ENCODE results near the gene SLC9A3.
"Not testable (repeated sequence)": the region's sequence is repeated elsewhere in the genome, so short reads cannot be mapped to it uniquely, and the experiment has no call there.

The SLC9A3 gene

GRCh38 chr5:486597-486996, 37.7 kb downstream of the SLC9A3 start:
- not testable (repeated sequence) for DNase-seq

- DNase-seq, result no peak
Observed at GRCh38 chr5:485946-486491, 38.2 kb downstream of the SLC9A3 start.

- no peak for DNase-seq
Observed at GRCh38 chr5:485113-485945, 38.9 kb downstream of the SLC9A3 start.

GRCh38 chr5:484556-484955, 39.7 kb downstream of the SLC9A3 start:
- DNase-seq, result no peak

GRCh38 chr5:483434-484140, 40.7 kb downstream of the SLC9A3 start:
- DNase-seq, result no peak

- no peak for DNase-seq
Observed at GRCh38 chr5:483011-483410, 41.2 kb downstream of the SLC9A3 start.

- no peak for DNase-seq
Observed at GRCh38 chr5:482506-482905, 41.7 kb downstream of the SLC9A3 start.

GRCh38 chr5:482021-482420, 42.2 kb downstream of the SLC9A3 start:
- no peak for DNase-seq

GRCh38 chr5:481347-481746, 42.9 kb downstream of the SLC9A3 start:
- no peak for DNase-seq

GRCh38 chr5:479566-480319, 44.5 kb downstream of the SLC9A3 start:
- no peak for DNase-seq

- DNase-seq, result no peak
Observed at GRCh38 chr5:478982-479535, 45.2 kb downstream of the SLC9A3 start.

GRCh38 chr5:478369-478981, 45.8 kb downstream of the SLC9A3 start:
- DNase-seq, result no peak

GRCh38 chr5:477871-478270, 46.4 kb downstream of the SLC9A3 start:
- no peak for DNase-seq

GRCh38 chr5:477247-477646, 47.0 kb downstream of the SLC9A3 start:
- DNase-seq, result no peak

- DNase-seq, result no peak
Observed at GRCh38 chr5:476814-477175, 47.5 kb downstream of the SLC9A3 start.

GRCh38 chr5:476102-476813, 48.0 kb downstream of the SLC9A3 start:
- DNase-seq, result no peak

- no peak for DNase-seq
Observed at GRCh38 chr5:475704-476101, 48.5 kb downstream of the SLC9A3 start.

GRCh38 chr5:474840-475661, 49.2 kb downstream of the SLC9A3 start:
- DNase-seq, result no peak

GRCh38 chr5:474232-474839, 49.9 kb downstream of the SLC9A3 start:
- DNase-seq, result not testable (repeated sequence)

- DNase-seq, result peak; percentile 33
Observed at GRCh38 chr5:473551-474192, 50.6 kb downstream of the SLC9A3 start.

All from NCI-H1105 (cell line).